Measurements from ENCODE around the gene FOXJ3. TPM values are rescaled to one million over a fixed set of nuclear protein-coding genes. Genes with fewer than 3 reads are reported as not detected.

Gene FOXJ3
- total and polyA plus RNA-seq, 2 donors (not counting 1 experiment from before 2014, with no cell fraction given) = 15.4 to 76.4 TPM

- no peak for DNase-seq
- H3K9me3 Mint-ChIP-seq (ENCODE audit: insufficient read depth) = no peaks in the 10 kb centered on the region
- H3K27me3 Mint-ChIP-seq = peaks cover 19% of the 10 kb centered on the region
- Histone ChIP-seq H3K36me3 (replicated peaks in 1 of 2; ENCODE audit: control extremely low read depth in 1 of 2, control insufficient read depth in 1 of 2, extremely low read depth in 1 of 2, insufficient read depth in 2 of 2, low read length in 1 of 2) (no peaks in the 10 kb centered on the region), H3K4me1 (ENCODE audit: control insufficient read depth in 2 of 2, insufficient read depth in 2 of 2, low read length in 2 of 2) (no peaks in the 10 kb centered on the region), H4K20me1 (ENCODE audit: control insufficient read depth, insufficient read depth, low read length, poor library complexity, severe bottlenecking) (no peaks in the 10 kb centered on the region), H3K9ac (ENCODE audit: low read length) (no peak overlapping the region), H3K79me2 (ENCODE audit: control insufficient read depth, insufficient read depth, low read length) (no peaks in the 10 kb centered on the region), H3K27ac (ENCODE audit: low read length in 2 of 2) (no peak overlapping the region), H2AFZ (ENCODE audit: insufficient read depth, low read depth, low read length, poor library complexity, severe bottlenecking) (no peak overlapping the region), H3K9me3 (ENCODE audit: control extremely low read depth in 1 of 3, control insufficient read depth in 2 of 3, insufficient read depth in 1 of 3, low read length in 2 of 3) (no peaks in the 10 kb centered on the region), H3K27me3 (replicated peaks in 1 of 4; ENCODE audit: control extremely low read depth in 1 of 4, control insufficient read depth in 3 of 4, insufficient read depth in 4 of 4, low read length in 3 of 4) (peaks cover 0 to 17% (median 5%) of the 10 kb centered on the region in 4 experiments), H3K4me2 (replicated peaks; ENCODE audit: low read depth, low read length, poor library complexity, severe bottlenecking) (no peak overlapping the region), H3K4me3 (ENCODE audit: control extremely low read depth in 1 of 5, extremely low read depth in 1 of 5, insufficient read depth in 1 of 5, low read depth in 2 of 5, low read length in 4 of 5) (no peak overlapping the region)
- ChIA-PET CTCF (no interaction called here), POLR2A (no interaction called here)
- H3K4me1 Mint-ChIP-seq = no peaks in the 10 kb centered on the region
- no peak for TF ChIP-seq CTCF (IDR thresholded peaks at IDR 0.05)
- TF ChIP-seq EZH2 (IDR thresholded peaks at IDR 0.05; ENCODE audit: borderline replicate concordance, insufficient read depth, low read depth, low read length, poor library complexity, severe bottlenecking) = no peak
- no peak overlapping the region for H3K4me3 Mint-ChIP-seq
- no peak overlapping the region for H3K27ac Mint-ChIP-seq
- intact Hi-C loops (cut with micrococcal nuclease) = no loop called here
- ATAC-seq (ENCODE audit: low read depth) = no peak
- 65% methylated on average over 38 of the region's 41 CpGs for WGBS (ENCODE audit: insufficient coverage)
Measured at GRCh38 chr1:42145764-42146625, 189.0 kb downstream of the FOXJ3 start.

- intact Hi-C loops (cut with micrococcal nuclease) = no loop called here
- Mint-ChIP-seq H3K4me1 (no peaks in the 10 kb centered on the region), H3K27me3 (peaks cover 20% of the 10 kb centered on the region), H3K4me3 (no peak overlapping the region), H3K9me3 (ENCODE audit: insufficient read depth) (no peaks in the 10 kb centered on the region), H3K27ac (no peak overlapping the region)
- no peak for TF ChIP-seq EZH2 (IDR thresholded peaks at IDR 0.05; ENCODE audit: borderline replicate concordance, insufficient read depth, low read depth, low read length, poor library complexity, severe bottlenecking)
- no peak for TF ChIP-seq CTCF (IDR thresholded peaks at IDR 0.05)
- POLR2A ChIA-PET = no interaction called here
- H3K9me3 ChIP-seq (ENCODE audit: control extremely low read depth in 1 of 3, control insufficient read depth in 2 of 3, insufficient read depth in 1 of 3, low read length in 2 of 3) = no peaks in the 10 kb centered on the region
- DNase-seq (no peak), ATAC-seq (ENCODE audit: low read depth) (no peak)
- H3K4me3 ChIP-seq (ENCODE audit: control extremely low read depth in 1 of 5, extremely low read depth in 1 of 5, insufficient read depth in 1 of 5, low read depth in 2 of 5, low read length in 4 of 5) = no peak overlapping the region
- H2AFZ ChIP-seq (ENCODE audit: insufficient read depth, low read depth, low read length, poor library complexity, severe bottlenecking) = no peak overlapping the region
- no peaks in the 10 kb centered on the region for H3K79me2 ChIP-seq (ENCODE audit: control insufficient read depth, insufficient read depth, low read length)
- CTCF ChIA-PET = no interaction called here
- no peak overlapping the region for H3K9ac ChIP-seq (ENCODE audit: low read length)
- no peaks in the 10 kb centered on the region for H3K36me3 ChIP-seq (replicated peaks in 1 of 2; ENCODE audit: control extremely low read depth in 1 of 2, control insufficient read depth in 1 of 2, extremely low read depth in 1 of 2, insufficient read depth in 2 of 2, low read length in 1 of 2)
- H3K27ac ChIP-seq (ENCODE audit: low read length in 2 of 2) = no peak overlapping the region
- H3K4me1 ChIP-seq (ENCODE audit: control insufficient read depth in 2 of 2, insufficient read depth in 2 of 2, low read length in 2 of 2) = no peaks in the 10 kb centered on the region
- H3K27me3 ChIP-seq (replicated peaks in 1 of 4; ENCODE audit: control extremely low read depth in 1 of 4, control insufficient read depth in 3 of 4, insufficient read depth in 4 of 4, low read length in 3 of 4) = peaks cover 0 to 17% (median 5%) of the 10 kb centered on the region in 4 experiments
- no peak overlapping the region for H3K4me2 ChIP-seq (replicated peaks; ENCODE audit: low read depth, low read length, poor library complexity, severe bottlenecking)
- no peaks in the 10 kb centered on the region for H4K20me1 ChIP-seq (ENCODE audit: control insufficient read depth, insufficient read depth, low read length, poor library complexity, severe bottlenecking)
- 17% methylated on average over 6 of the region's 8 CpGs for WGBS (ENCODE audit: insufficient coverage)
Measured at GRCh38 chr1:42145389-42145716, 189.7 kb downstream of the FOXJ3 start.
